ENCODE measurements around the gene KRT20. TPM values are rescaled to one million over a fixed set of nuclear protein-coding genes. Genes with fewer than 3 reads are reported as not detected.

The KRT20 gene
- total RNA-seq, 1 donor from 2014 or later: not detected

DNA sequence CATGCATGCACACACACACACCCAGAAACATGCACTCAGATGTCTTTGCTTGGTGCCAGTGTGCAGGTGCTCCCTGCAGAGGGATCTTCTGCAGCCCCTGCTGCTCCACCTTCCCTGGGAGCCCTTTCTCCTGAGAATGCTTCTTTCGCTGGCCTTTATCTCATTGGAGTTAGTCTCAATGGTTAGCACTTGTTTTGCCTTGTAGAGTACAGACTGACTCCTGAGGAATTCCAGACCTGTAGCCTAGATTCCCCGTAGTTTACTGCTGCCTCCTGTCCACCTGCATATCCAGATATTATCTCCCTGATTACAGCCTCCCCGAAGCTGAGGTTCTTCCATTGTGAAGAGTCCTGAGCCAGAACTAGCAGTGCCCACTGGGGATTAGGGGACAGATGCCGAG, 14.9 kb downstream of the KRT20 start:
- no peak overlapping the region for H3K27ac ChIP-seq (ENCODE audit: low read depth, low read length)
- no peak overlapping the region for H3K4me2 ChIP-seq (ENCODE audit: low read length)
- Mint-ChIP-seq H3K27ac (ENCODE audit: unreplicated experiment) (no peak overlapping the region), H3K4me3 (ENCODE audit: unreplicated experiment) (no peak overlapping the region), H3K9me3 (ENCODE audit: unreplicated experiment) (no peaks in the 10 kb centered on the region), H3K4me1 (ENCODE audit: low read depth, unreplicated experiment) (no peaks in the 10 kb centered on the region), H3K36me3 (ENCODE audit: low read depth, unreplicated experiment) (no peaks in the 10 kb centered on the region), H3K27me3 (ENCODE audit: low read depth, unreplicated experiment) (no peaks in the 10 kb centered on the region)
- H3K9me3 ChIP-seq (ENCODE audit: insufficient read depth, low read depth, low read length): no peaks in the 10 kb centered on the region
- H3K27me3 ChIP-seq (ENCODE audit: insufficient read depth, low read length): no peaks in the 10 kb centered on the region
- H3K36me3 ChIP-seq (ENCODE audit: insufficient read depth, low read length): no peaks in the 10 kb centered on the region
- H3K79me2 ChIP-seq (ENCODE audit: insufficient read depth, low read length): no peaks in the 10 kb centered on the region
- FAIRE-seq: no peak
- H2AFZ ChIP-seq (ENCODE audit: low read depth, low read length): no peak overlapping the region
- H4K20me1 ChIP-seq (ENCODE audit: insufficient read depth, low read length): no peaks in the 10 kb centered on the region
- H3K9ac ChIP-seq (ENCODE audit: low read length): no peak overlapping the region
- H3K4me1 ChIP-seq (ENCODE audit: insufficient read depth, low read length): no peaks in the 10 kb centered on the region
- DNase-seq (ENCODE audit: low read depth): no peak
- no peak overlapping the region for H3K4me3 ChIP-seq (ENCODE audit: insufficient read depth, low read depth, low read length)
- TF ChIP-seq EZH2 (IDR thresholded peaks at IDR 0.05; ENCODE audit: insufficient read depth, low read length): no peak
- TF ChIP-seq, protein P1, sequence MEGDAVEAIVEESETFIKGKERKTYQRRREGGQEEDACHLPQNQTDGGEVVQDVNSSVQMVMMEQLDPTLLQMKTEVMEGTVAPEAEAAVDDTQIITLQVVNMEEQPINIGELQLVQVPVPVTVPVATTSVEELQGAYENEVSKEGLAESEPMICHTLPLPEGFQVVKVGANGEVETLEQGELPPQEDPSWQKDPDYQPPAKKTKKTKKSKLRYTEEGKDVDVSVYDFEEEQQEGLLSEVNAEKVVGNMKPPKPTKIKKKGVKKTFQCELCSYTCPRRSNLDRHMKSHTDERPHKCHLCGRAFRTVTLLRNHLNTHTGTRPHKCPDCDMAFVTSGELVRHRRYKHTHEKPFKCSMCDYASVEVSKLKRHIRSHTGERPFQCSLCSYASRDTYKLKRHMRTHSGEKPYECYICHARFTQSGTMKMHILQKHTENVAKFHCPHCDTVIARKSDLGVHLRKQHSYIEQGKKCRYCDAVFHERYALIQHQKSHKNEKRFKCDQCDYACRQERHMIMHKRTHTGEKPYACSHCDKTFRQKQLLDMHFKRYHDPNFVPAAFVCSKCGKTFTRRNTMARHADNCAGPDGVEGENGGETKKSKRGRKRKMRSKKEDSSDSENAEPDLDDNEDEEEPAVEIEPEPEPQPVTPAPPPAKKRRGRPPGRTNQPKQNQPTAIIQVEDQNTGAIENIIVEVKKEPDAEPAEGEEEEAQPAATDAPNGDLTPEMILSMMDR (IDR thresholded peaks at IDR 0.05; ENCODE audit: insufficient read depth, low read depth, low read length): no peak

DNA sequence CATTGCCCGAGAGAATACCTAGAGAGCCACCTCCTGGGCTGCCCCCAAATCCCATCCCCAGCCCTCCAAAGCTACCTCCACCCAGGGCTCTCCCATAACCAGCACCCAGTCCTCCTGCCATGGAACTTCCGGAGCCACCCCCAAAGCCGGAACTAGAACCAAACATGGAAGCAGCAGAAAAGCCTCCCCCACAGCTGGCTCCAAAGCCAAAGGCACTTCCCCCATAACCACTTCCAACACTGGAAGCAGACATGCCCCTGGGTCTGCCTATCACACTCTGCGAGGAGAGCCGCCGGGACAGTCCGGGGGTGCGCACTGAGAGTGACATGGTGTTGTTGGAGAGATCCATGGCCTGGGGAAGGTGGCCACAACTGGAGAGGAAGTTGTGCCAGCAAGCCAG, 18.2 kb downstream of the KRT20 start, which contains the start of gene KRT12:
KRT12 (minus strand) TSS at position 386 of the 400 bp plus-strand sequence; CDS start at position 349, 37 bp downstream.
- Histone ChIP-seq H4K20me1 (ENCODE audit: insufficient read depth, low read length) (no peaks in the 10 kb centered on the region), H3K27me3 (ENCODE audit: insufficient read depth, low read length) (no peaks in the 10 kb centered on the region), H2AFZ (ENCODE audit: low read depth, low read length) (no peak within 1 kb of the TSS), H3K4me1 (ENCODE audit: insufficient read depth, low read length) (no peaks in the 10 kb centered on the region), H3K4me2 (ENCODE audit: low read length) (no peak within 1 kb of the TSS), H3K36me3 (ENCODE audit: insufficient read depth, low read length) (no peaks in the 10 kb centered on the region), H3K9ac (ENCODE audit: low read length) (no peak within 1 kb of the TSS), H3K4me3 (ENCODE audit: insufficient read depth, low read depth, low read length) (no peak within 1 kb of the TSS), H3K27ac (ENCODE audit: low read depth, low read length) (no peak within 1 kb of the TSS), H3K79me2 (ENCODE audit: insufficient read depth, low read length) (no peaks in the 10 kb centered on the region), H3K9me3 (ENCODE audit: insufficient read depth, low read depth, low read length) (no peaks in the 10 kb centered on the region)
- FAIRE-seq (no peak), DNase-seq (ENCODE audit: low read depth) (no peak)
- TF ChIP-seq EZH2 (IDR thresholded peaks at IDR 0.05; ENCODE audit: insufficient read depth, low read length): no peak
- TF ChIP-seq, protein P1 (IDR thresholded peaks at IDR 0.05; ENCODE audit: insufficient read depth, low read depth, low read length): no peak
- Mint-ChIP-seq H3K9me3 (ENCODE audit: unreplicated experiment) (no peaks in the 10 kb centered on the region), H3K27ac (ENCODE audit: unreplicated experiment) (no peak within 1 kb of the TSS), H3K4me1 (ENCODE audit: low read depth, unreplicated experiment) (peaks cover 3% of the 10 kb centered on the region), H3K36me3 (ENCODE audit: low read depth, unreplicated experiment) (no peaks in the 10 kb centered on the region), H3K27me3 (ENCODE audit: low read depth, unreplicated experiment) (peaks cover 2% of the 10 kb centered on the region), H3K4me3 (ENCODE audit: unreplicated experiment) (no peak within 1 kb of the TSS)

DNA sequence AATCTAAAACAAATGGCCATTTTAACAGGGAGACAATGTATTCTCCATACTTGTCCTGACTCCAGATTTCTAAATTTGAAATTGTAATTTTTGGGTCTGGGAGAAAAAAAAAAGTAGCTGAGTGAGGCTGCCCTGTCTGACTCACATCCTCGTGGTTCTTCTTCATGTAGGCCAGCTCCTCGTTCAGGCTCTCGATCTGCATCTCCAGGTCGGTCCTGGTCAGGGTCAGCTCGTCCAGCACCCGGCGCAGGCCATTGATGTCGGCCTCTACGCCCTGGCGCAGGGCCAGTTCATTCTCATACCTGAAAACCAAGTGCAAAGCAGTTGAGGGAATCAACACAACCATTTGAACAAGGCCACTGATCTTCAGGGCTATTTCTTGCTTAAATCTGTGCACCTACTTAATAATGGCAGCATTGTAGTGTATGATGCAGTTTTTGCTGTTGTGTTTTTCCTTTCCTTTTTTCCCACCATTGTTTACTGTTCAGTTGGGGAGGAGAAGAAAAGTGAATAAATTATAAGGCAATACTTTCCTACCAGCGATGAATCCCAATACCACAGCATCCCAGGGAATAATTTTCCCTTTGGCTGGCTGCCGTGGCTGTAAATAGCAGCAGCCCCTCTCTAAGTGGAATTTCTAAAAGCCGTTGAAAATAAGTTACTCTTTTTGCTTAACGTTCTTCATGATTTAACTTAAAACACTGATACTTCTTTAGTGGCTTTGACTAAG, 20.2 kb downstream of the KRT20 start:
- TF ChIP-seq EZH2 (IDR thresholded peaks at IDR 0.05; ENCODE audit: insufficient read depth, low read length): no peak
- TF ChIP-seq, protein P1 (IDR thresholded peaks at IDR 0.05; ENCODE audit: insufficient read depth, low read depth, low read length): no peak
- H3K9me3 Mint-ChIP-seq (ENCODE audit: unreplicated experiment): no peaks in the 10 kb centered on the region
- Histone ChIP-seq H4K20me1 (ENCODE audit: insufficient read depth, low read length) (no peaks in the 10 kb centered on the region), H3K79me2 (ENCODE audit: insufficient read depth, low read length) (no peaks in the 10 kb centered on the region), H3K9me3 (ENCODE audit: insufficient read depth, low read depth, low read length) (no peaks in the 10 kb centered on the region), H3K4me2 (ENCODE audit: low read length) (no peak overlapping the region), H2AFZ (ENCODE audit: low read depth, low read length) (no peak overlapping the region), H3K27me3 (ENCODE audit: insufficient read depth, low read length) (no peaks in the 10 kb centered on the region), H3K4me1 (ENCODE audit: insufficient read depth, low read length) (no peaks in the 10 kb centered on the region), H3K36me3 (ENCODE audit: insufficient read depth, low read length) (no peaks in the 10 kb centered on the region), H3K4me3 (ENCODE audit: insufficient read depth, low read depth, low read length) (no peak overlapping the region), H3K27ac (ENCODE audit: low read depth, low read length) (no peak overlapping the region), H3K9ac (ENCODE audit: low read length) (no peak overlapping the region)
- FAIRE-seq (no peak), DNase-seq (ENCODE audit: low read depth) (no peak)
- H3K4me3 Mint-ChIP-seq (ENCODE audit: unreplicated experiment): no peak overlapping the region
- no peaks in the 10 kb centered on the region for H3K36me3 Mint-ChIP-seq (ENCODE audit: low read depth, unreplicated experiment)
- H3K27ac Mint-ChIP-seq (ENCODE audit: unreplicated experiment): no peak overlapping the region
- H3K27me3 Mint-ChIP-seq (ENCODE audit: low read depth, unreplicated experiment): peaks cover 2% of the 10 kb centered on the region
- H3K4me1 Mint-ChIP-seq (ENCODE audit: low read depth, unreplicated experiment): peaks cover 3% of the 10 kb centered on the region

All from astrocyte (in vitro differentiated cells and primary cell).